ENCODE results near the gene PARP4.
"Not testable (repeated sequence)": the region's sequence is repeated elsewhere in the genome, so short reads cannot be mapped to it uniquely, and the experiment has no call there.

Gene PARP4

GRCh38 chr13:24386816-24387708 is 125.5 kb downstream of the PARP4 start:
- TF ChIP-seq CTCF (IDR thresholded peaks at IDR 0.05) = no peak
- Histone ChIP-seq H3K4me3 (no peak overlapping the region), H3K27ac (no peak overlapping the region)
- no peak for DNase-seq (ENCODE audit: low spot score)

- DNase-seq (ENCODE audit: low spot score) = no peak
- H3K4me3 ChIP-seq = no peak overlapping the region
- no peak for TF ChIP-seq CTCF (IDR thresholded peaks at IDR 0.05)
- no peak overlapping the region for H3K27ac ChIP-seq
Measured at GRCh38 chr13:24385902-24386301, 126.7 kb downstream of the PARP4 start.

DNA sequence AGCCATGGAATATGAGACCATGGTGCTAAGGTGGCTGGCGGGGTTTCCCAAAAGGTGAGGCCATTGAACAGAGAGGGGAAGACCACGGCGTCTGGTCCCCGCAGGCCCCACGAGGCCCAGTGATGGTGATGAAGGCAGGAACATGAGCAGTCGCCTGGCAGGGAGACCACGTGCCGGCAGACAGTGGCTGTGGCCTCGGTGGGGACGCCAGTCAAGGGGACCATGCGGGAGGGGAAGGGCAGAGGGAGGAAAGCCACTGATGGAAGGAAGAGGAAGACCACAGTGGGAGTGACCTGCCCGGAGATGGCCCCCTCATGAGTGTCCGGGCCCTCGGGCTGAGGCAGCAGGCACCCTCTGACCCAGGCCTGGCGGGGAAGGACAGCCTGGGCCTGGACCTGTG is 127.6 kb downstream of the PARP4 start:
- not testable (repeated sequence) for DNase-seq (ENCODE audit: low spot score); H3K4me3 ChIP-seq; H3K27ac ChIP-seq

GRCh38 chr13:24384091-24384490 is 128.5 kb downstream of the PARP4 start:
- H3K27ac ChIP-seq = not testable (repeated sequence)

GRCh38 chr13:24381541-24382265 is 130.9 kb downstream of the PARP4 start:
- Histone ChIP-seq H3K4me3 (no peak overlapping the region), H3K27ac (no peak overlapping the region)
- no peak for TF ChIP-seq CTCF (IDR thresholded peaks at IDR 0.05)
- no peak for DNase-seq (ENCODE audit: low spot score)

More at GRCh38 chr13:24384091-24384490, 128.5 kb downstream of the PARP4 start:
- DNase-seq (ENCODE audit: low spot score); H3K4me3 ChIP-seq: not testable (repeated sequence)

DNA sequence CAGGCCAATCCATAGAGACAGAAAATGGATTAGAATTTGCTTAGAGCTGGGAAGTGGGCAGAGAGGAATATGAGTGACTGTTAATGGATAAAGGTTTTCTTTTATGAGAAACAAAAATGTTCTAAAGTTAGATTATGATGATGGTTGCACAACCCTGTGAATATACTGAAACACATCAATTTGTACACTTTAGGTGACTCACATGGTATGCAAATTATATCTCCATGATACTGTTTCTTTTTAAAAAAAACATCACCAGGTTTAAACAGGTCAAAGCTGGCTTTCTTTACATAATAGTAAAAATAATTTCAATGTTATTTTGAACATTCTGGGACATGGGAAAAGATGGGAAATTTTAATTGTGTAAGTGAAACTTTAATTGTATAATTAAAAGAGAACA is 131.7 kb downstream of the PARP4 start:
- H3K4me3 ChIP-seq; DNase-seq (ENCODE audit: low spot score); H3K27ac ChIP-seq: not testable (repeated sequence)

DNA sequence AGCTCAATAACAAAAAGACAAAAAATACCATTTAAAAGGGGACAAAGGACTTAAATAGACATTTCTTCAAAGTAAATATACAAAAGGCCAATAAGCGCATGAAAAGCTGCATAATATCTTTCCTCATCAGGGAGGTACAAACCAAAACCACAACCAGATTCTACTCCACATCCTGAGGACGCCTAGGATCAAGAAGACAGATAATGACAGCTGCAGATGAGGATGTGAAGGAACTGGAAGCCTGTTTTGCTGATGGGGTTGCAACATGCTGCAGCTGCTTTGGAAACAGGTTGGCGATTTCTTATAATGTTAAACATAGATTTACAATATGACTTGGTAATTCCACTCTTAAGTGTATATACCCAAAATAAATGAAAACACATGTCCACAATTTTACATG is 132.4 kb downstream of the PARP4 start:
- not testable (repeated sequence) for H3K4me3 ChIP-seq; DNase-seq (ENCODE audit: low spot score); H3K27ac ChIP-seq

- DNase-seq (ENCODE audit: low spot score); H3K4me3 ChIP-seq; H3K27ac ChIP-seq: not testable (repeated sequence)
Measured at GRCh38 chr13:24371273-24371672, 141.3 kb downstream of the PARP4 start.

Measured in coronary artery (tissue), 2 donors.